Trophoblast cell (in vitro differentiated cells and primary cell): ENCODE data around the gene TMC4.
A peak's percentile ranks its signal among the peaks of the same experiment; 100 is the strongest.

Source experiments
- DNase-seq, 2 donors: peaks; one replicate each; pipeline ENCODE4 v3.0.0-alpha.2; 2016
- H2AFZ ChIP-seq: 2 replicates; pipeline ENCODE4 v1.6.1; 2013; ENCODE audit warnings: low read length, moderate library complexity, mild to moderate bottlenecking; ENCODE audit not compliant: insufficient read depth, poor library complexity
- H2AK5ac ChIP-seq: 2 replicates; pipeline ENCODE4 v1.6.1; 2013; ENCODE audit warnings: mild to moderate bottlenecking, low read length
- H2BK120ac ChIP-seq: 2 replicates; pipeline ENCODE4 v1.6.1; 2013; ENCODE audit warnings: low read length, mild to moderate bottlenecking, moderate library complexity; ENCODE audit not compliant: insufficient read depth, poor library complexity
- H2BK12ac ChIP-seq: 2 replicates; pipeline ENCODE4 v1.6.1; 2013; ENCODE audit warnings: mild to moderate bottlenecking, low read length, moderate library complexity
- H2BK5ac ChIP-seq: 2 replicates; pipeline ENCODE4 v1.6.1; 2013; ENCODE audit warnings: low read length, low read depth, moderate library complexity, mild to moderate bottlenecking; ENCODE audit not compliant: poor library complexity
- H3K14ac ChIP-seq: 2 replicates; pipeline ENCODE4 v1.6.1; 2013; ENCODE audit warnings: mild to moderate bottlenecking, low read length
- H3K18ac ChIP-seq: 2 replicates; pipeline ENCODE4 v1.6.1; 2013; ENCODE audit warnings: mild to moderate bottlenecking, low read length
- H3K23ac ChIP-seq: 2 replicates; pipeline ENCODE4 v1.6.1; 2013; ENCODE audit warnings: low read length
- H3K27ac ChIP-seq: 2 replicates; pipeline ENCODE4 v1.5.1; 2013; ENCODE audit warnings: low read depth, mild to moderate bottlenecking, inconsistent platforms, low read length, moderate library complexity
- H3K27me3 ChIP-seq: 2 replicates; pipeline ENCODE4 v1.6.1; 2013; ENCODE audit warnings: inconsistent platforms, mild to moderate bottlenecking, low read length, moderate library complexity; ENCODE audit not compliant: insufficient read depth
- H3K36me3 ChIP-seq, 2 experiments: 1 replicate in 1 of 2; 2 replicates in 1 of 2; pipeline ENCODE4 v1.6.1; 2013; ENCODE audit warnings: low read length in 2 of 2, mild to moderate bottlenecking in 2 of 2, moderate library complexity in 1 of 2; ENCODE audit not compliant: insufficient read depth in 2 of 2, control insufficient read depth in 1 of 2
- H3K4ac ChIP-seq: 2 replicates; pipeline ENCODE4 v1.6.1; 2013; ENCODE audit warnings: low read depth, mild to moderate bottlenecking, low read length, moderate library complexity
- H3K4me1 ChIP-seq, 2 experiments: 1 replicate in 1 of 2; 2 replicates in 1 of 2; pipeline ENCODE4 v1.6.1; 2013; ENCODE audit warnings: low read length in 2 of 2, mild to moderate bottlenecking in 2 of 2, moderate library complexity in 1 of 2; ENCODE audit not compliant: insufficient read depth in 2 of 2, control insufficient read depth in 1 of 2
- H3K4me2 ChIP-seq: 2 replicates; pipeline ENCODE4 v1.6.1; 2013; ENCODE audit warnings: inconsistent platforms, mild to moderate bottlenecking, low read length, moderate library complexity
- H3K4me3 ChIP-seq: 2 replicates; pipeline ENCODE4 v1.5.1; 2013; ENCODE audit warnings: mild to moderate bottlenecking, low read depth, low read length, inconsistent platforms
- H3K79me1 ChIP-seq: one replicate; pipeline ENCODE4 v1.6.1; 2013; ENCODE audit warnings: low read length
- H3K79me2 ChIP-seq: 2 replicates; pipeline ENCODE4 v1.6.1; 2013; ENCODE audit warnings: low read length, mild to moderate bottlenecking; ENCODE audit not compliant: control insufficient read depth, insufficient read depth, poor library complexity
- H3K9ac ChIP-seq: 2 replicates; pipeline ENCODE4 v1.6.1; 2013; ENCODE audit warnings: mild to moderate bottlenecking, low read length
- H3K9me3 ChIP-seq: 2 replicates; pipeline ENCODE4 v1.6.1; 2013; ENCODE audit warnings: low read depth, mild to moderate bottlenecking, control low read depth, inconsistent platforms, low read length; ENCODE audit not compliant: insufficient read depth
- H4K12ac ChIP-seq: 2 replicates; pipeline ENCODE4 v1.6.1; 2013; ENCODE audit warnings: low read depth, mild to moderate bottlenecking, low read length, moderate library complexity
- H4K8ac ChIP-seq: 2 replicates; pipeline ENCODE4 v1.6.1; 2013; ENCODE audit warnings: low read depth, mild to moderate bottlenecking, low read length, moderate library complexity
- H4K91ac ChIP-seq: one replicate; pipeline ENCODE4 v1.6.1; 2013; ENCODE audit warnings: low read depth, mild to moderate bottlenecking, low read length, moderate library complexity
- WGBS: extraction: QIAGEN DNeasy Blood & Tissue Kit; methylation state at CpG from one replicate; pipeline ENCODE4 v1.1.7; 2013; ENCODE audit warnings: missing lambda C conversion rate; ENCODE audit not compliant: insufficient read length, insufficient coverage; ENCODE audit errors: extremely low coverage; 5-methylcytosine and 5-hydroxymethylcytosine counted together

The TMC4 gene

GRCh38 chr19:54206831-54207177 lies 33.8 kb upstream of the TMC4 start:
- Histone ChIP-seq H4K8ac (no peak overlapping the region), H2BK120ac (no peak overlapping the region), H3K4ac (no peak overlapping the region), H3K79me2 (peaks cover 12% of the 10 kb centered on the region), H3K79me1 (no peaks in the 10 kb centered on the region), H3K14ac (no peak overlapping the region), H2AK5ac (no peak overlapping the region), H2BK5ac (no peak overlapping the region), H3K27me3 (no peaks in the 10 kb centered on the region), H3K27ac (no peak overlapping the region), H3K4me2 (no peak overlapping the region), H2BK12ac (no peak overlapping the region), H3K18ac (no peak overlapping the region), H4K12ac (no peak overlapping the region), H3K9ac (no peak overlapping the region), H3K23ac (no peak overlapping the region), H3K36me3 (peaks cover 58 to 85% of the 10 kb centered on the region in 2 experiments), H3K4me1 (peaks cover 23 to 27% of the 10 kb centered on the region in 2 experiments), H4K91ac (no peak overlapping the region), H2AFZ (no peak overlapping the region), H3K9me3 (no peaks in the 10 kb centered on the region), H3K4me3 (no peak overlapping the region)
- DNase-seq, result no peak
- no CpG with 5 or more reads among the region's 13 CpGs for WGBS

GRCh38 chr19:54206030-54206830 lies 33.3 kb upstream of the TMC4 start:
- no peak overlapping the region for H4K8ac ChIP-seq
- WGBS, result no CpG with 5 or more reads among the region's 27 CpGs

GRCh38 chr19:54204767-54205468 lies 32.0 kb upstream of the TMC4 start:
- Histone ChIP-seq H3K9me3 (no peaks in the 10 kb centered on the region), H3K4me2 (no peak overlapping the region), H3K4me3 (no peak overlapping the region), H2BK5ac (no peak overlapping the region), H3K4ac (no peak overlapping the region), H3K36me3 (peaks cover 62 to 79% of the 10 kb centered on the region in 2 experiments), H3K79me1 (peaks cover 11% of the 10 kb centered on the region), H4K91ac (no peak overlapping the region), H4K8ac (no peak overlapping the region), H2BK120ac (no peak overlapping the region), H3K27ac (no peak overlapping the region), H3K79me2 (peaks cover 26% of the 10 kb centered on the region), H3K18ac (no peak overlapping the region), H3K23ac (no peak overlapping the region), H3K27me3 (no peaks in the 10 kb centered on the region), H3K9ac (no peak overlapping the region), H2AK5ac (no peak overlapping the region), H3K4me1 (peaks cover 26 to 27% of the 10 kb centered on the region in 2 experiments), H2BK12ac (no peak overlapping the region), H4K12ac (no peak overlapping the region), H3K14ac (no peak overlapping the region), H2AFZ (no peak overlapping the region)
- no CpG with 5 or more reads among the region's 4 CpGs for WGBS
- DNase-seq, result no peak

More at GRCh38 chr19:54206030-54206830, 33.3 kb upstream of the TMC4 start:
- H2AK5ac ChIP-seq, result no peak overlapping the region
- H2AFZ ChIP-seq, result no peak overlapping the region
- H3K18ac ChIP-seq, result no peak overlapping the region
- peaks cover 27% of the 10 kb centered on the region in 2 experiments for H3K4me1 ChIP-seq
- H2BK120ac ChIP-seq, result no peak overlapping the region
- H3K79me1 ChIP-seq, result peaks cover 1% of the 10 kb centered on the region
- no peak overlapping the region for H3K27ac ChIP-seq
- peaks cover 60 to 87% of the 10 kb centered on the region in 2 experiments for H3K36me3 ChIP-seq
- no peaks in the 10 kb centered on the region for H3K27me3 ChIP-seq
- no peak overlapping the region for H3K9ac ChIP-seq
- H3K14ac ChIP-seq, result no peak overlapping the region
- no peaks in the 10 kb centered on the region for H3K9me3 ChIP-seq
- H2BK12ac ChIP-seq, result no peak overlapping the region
- no peak overlapping the region for H4K91ac ChIP-seq
- no peak overlapping the region for H4K12ac ChIP-seq
- H3K4me2 ChIP-seq, result no peak overlapping the region
- no peak overlapping the region for H3K23ac ChIP-seq
- H3K4ac ChIP-seq, result no peak overlapping the region
- H2BK5ac ChIP-seq, result no peak overlapping the region
- no peak overlapping the region for H3K4me3 ChIP-seq
- peaks cover 17% of the 10 kb centered on the region for H3K79me2 ChIP-seq
- DNase-seq, result no peak

- Histone ChIP-seq H2BK5ac (no peak overlapping the region), H3K18ac (no peak overlapping the region), H4K91ac (no peak overlapping the region), H3K79me2 (peaks cover 26% of the 10 kb centered on the region), H2AFZ (no peak overlapping the region), H3K27me3 (no peaks in the 10 kb centered on the region), H3K9me3 (no peaks in the 10 kb centered on the region), H3K4me3 (no peak overlapping the region), H2BK120ac (no peak overlapping the region), H3K36me3 (peaks cover 54 to 66% of the 10 kb centered on the region in 2 experiments), H3K27ac (no peak overlapping the region), H2AK5ac (no peak overlapping the region), H4K12ac (no peak overlapping the region), H2BK12ac (no peak overlapping the region), H4K8ac (no peak overlapping the region), H3K79me1 (peaks cover 11% of the 10 kb centered on the region), H3K4me2 (peak overlapping the region; percentile 95), H3K23ac (no peak overlapping the region), H3K4ac (peak overlapping the region; percentile 93), H3K14ac (no peak overlapping the region), H3K4me1 (peaks cover 12 to 16% of the 10 kb centered on the region in 2 experiments), H3K9ac (no peak overlapping the region)
- WGBS, result no CpG with 5 or more reads among the region's 9 CpGs
- no peak for DNase-seq
Observed at GRCh38 chr19:54203151-54203611, 30.2 kb upstream of the TMC4 start.
